ENCODE data around the gene HRCT1.
A peak's percentile ranks its signal among the peaks of the same experiment; 100 is the strongest.

The HRCT1 gene

GRCh38 chr9:35945341-35946018 is 39.5 kb downstream of the HRCT1 start:
- DNase-seq = peak; percentile 67

- DNase-seq = no peak
These were observed 42.4 kb downstream of the HRCT1 start for GRCh38 chr9:35948451-35948850.

- DNase-seq = no peak
These were observed 42.9 kb downstream of the HRCT1 start for GRCh38 chr9:35948901-35949318.

- DNase-seq = no peak
These were observed 45.7 kb downstream of the HRCT1 start for GRCh38 chr9:35951736-35952135.

- no peak for DNase-seq
These were observed 46.7 kb downstream of the HRCT1 start for GRCh38 chr9:35952526-35953191.

- no peak for DNase-seq
These were observed 49.0 kb downstream of the HRCT1 start for GRCh38 chr9:35954942-35955546.

- DNase-seq = no peak
These were observed 50.6 kb downstream of the HRCT1 start for GRCh38 chr9:35956651-35957050.

All from activated CD4-positive, CD25-positive, alpha-beta regulatory T cell treated with anti-CD3 and anti-CD28 coated beads, Interleukin-2, amount 50 U/mL, for 72 hours (primary cell).